Chondrocyte (in vitro differentiated cells): ENCODE measurements around the gene GADD45G. TPM values are rescaled to one million over a fixed set of nuclear protein-coding genes. Genes with fewer than 3 reads are reported as not detected.

Experiments used
- DNase-seq: peaks from one replicate; pipeline ENCODE4 v3.0.0; 2021; ENCODE audit warnings: mixed read lengths, low spot score
- H3K27ac Mint-ChIP-seq: one replicate; pipeline ENCODE4 v1.8.0; 2021; ENCODE audit warnings: mild to moderate bottlenecking, moderate library complexity, mixed read lengths; ENCODE audit not compliant: unreplicated experiment
- H3K27me3 Mint-ChIP-seq: 2 replicates; pipeline ENCODE4 v1.8.0; 2021; ENCODE audit warnings: low read depth, mixed read lengths
- H3K36me3 Mint-ChIP-seq: 2 replicates; pipeline ENCODE4 v1.8.0; 2021; ENCODE audit warnings: low read depth, mixed read lengths
- H3K4me1 Mint-ChIP-seq: 2 replicates; pipeline ENCODE4 v1.8.0; 2021; ENCODE audit warnings: low read depth, mild to moderate bottlenecking, mixed read lengths
- H3K4me3 Mint-ChIP-seq: one replicate; pipeline ENCODE4 v1.8.0; 2021; ENCODE audit warnings: mild to moderate bottlenecking, moderate library complexity, mixed read lengths; ENCODE audit not compliant: unreplicated experiment
- H3K9me3 Mint-ChIP-seq: 2 replicates; pipeline ENCODE4 v1.8.0; 2021; ENCODE audit warnings: low read depth, mixed read lengths
- CTCF ChIP-seq: fragments of 200-600 bp; sonication (generic); IDR thresholded peaks from 2 replicates; pipeline ENCODE4 v1.5.0; 2021; ENCODE audit warnings: antibody characterized with exemption, mild to moderate bottlenecking, moderate library complexity
- total RNA-seq: library from RNA; stranded (reverse); gene quantifications from 3 replicates; pipeline ENCODE4 v1.2.1, GENCODE V29; 2021

The GADD45G gene
- total RNA-seq, 1 donor from 2014 or later, result 4.6 TPM

GRCh38 chr9:89637787-89638186 lies 33.0 kb downstream of the GADD45G start:
- Mint-ChIP-seq H3K4me3 (no peak overlapping the region), H3K9me3 (no peaks in the 10 kb centered on the region), H3K4me1 (peaks cover 15% of the 10 kb centered on the region), H3K36me3 (no peaks in the 10 kb centered on the region), H3K27ac (no peak overlapping the region), H3K27me3 (peaks cover 3% of the 10 kb centered on the region)
- DNase-seq, result peak; percentile 56
- no peak for TF ChIP-seq CTCF

DNA sequence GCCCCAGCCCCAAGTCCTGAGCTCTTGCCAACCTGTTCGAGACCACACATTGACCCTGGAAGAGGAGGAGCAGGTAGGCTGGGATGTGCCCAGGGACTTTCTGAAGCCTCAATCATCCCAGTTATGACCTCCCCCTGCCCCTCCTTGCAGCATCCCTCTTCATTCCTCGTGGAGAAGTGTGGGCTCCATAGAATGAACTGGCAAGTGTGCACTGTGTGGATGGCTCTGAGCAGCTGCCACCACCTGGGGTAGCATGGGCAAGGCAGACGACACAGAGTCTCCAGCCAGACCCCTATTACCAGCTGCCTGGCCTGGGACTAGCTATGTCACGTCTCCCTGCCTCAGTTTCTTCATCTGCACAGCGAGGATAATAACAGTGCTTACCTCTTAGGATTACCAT lies 33.5 kb downstream of the GADD45G start:
- TF ChIP-seq CTCF, result no peak
- H3K36me3 Mint-ChIP-seq, result no peaks in the 10 kb centered on the region
- H3K4me3 Mint-ChIP-seq, result no peak overlapping the region
- no peak overlapping the region for H3K27ac Mint-ChIP-seq
- DNase-seq, result no peak
- peaks cover 3% of the 10 kb centered on the region for H3K27me3 Mint-ChIP-seq
- peaks cover 15% of the 10 kb centered on the region for H3K4me1 Mint-ChIP-seq
- no peaks in the 10 kb centered on the region for H3K9me3 Mint-ChIP-seq

DNA sequence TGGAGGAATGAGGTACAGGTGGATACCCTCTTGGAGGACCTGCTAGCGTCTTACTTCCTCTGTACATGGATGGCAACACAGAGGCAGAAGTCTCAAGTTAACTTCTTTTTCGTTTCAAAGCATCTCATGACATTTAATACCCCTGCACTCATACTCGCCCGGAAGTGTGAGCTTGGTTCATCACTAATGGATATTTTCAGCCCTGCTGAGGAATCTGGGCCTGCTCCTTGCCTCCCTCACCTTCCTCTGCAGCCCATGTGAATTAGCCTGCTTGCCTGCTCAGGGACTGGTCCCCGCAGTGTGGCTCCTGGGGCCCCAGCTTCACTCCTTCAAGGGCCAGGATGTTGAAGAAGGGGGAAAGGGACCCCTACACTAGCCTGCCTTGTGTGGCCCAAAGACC lies 34.1 kb downstream of the GADD45G start:
- peaks cover 15% of the 10 kb centered on the region for H3K4me1 Mint-ChIP-seq
- DNase-seq, result no peak
- H3K27me3 Mint-ChIP-seq, result peaks cover 3% of the 10 kb centered on the region
- H3K9me3 Mint-ChIP-seq, result no peaks in the 10 kb centered on the region
- H3K4me3 Mint-ChIP-seq, result no peak overlapping the region
- no peaks in the 10 kb centered on the region for H3K36me3 Mint-ChIP-seq
- TF ChIP-seq CTCF, result no peak
- no peak overlapping the region for H3K27ac Mint-ChIP-seq

- TF ChIP-seq CTCF, result no peak
- Mint-ChIP-seq H3K4me3 (no peak overlapping the region), H3K9me3 (no peaks in the 10 kb centered on the region), H3K27me3 (peaks cover 3% of the 10 kb centered on the region), H3K4me1 (peaks cover 15% of the 10 kb centered on the region), H3K36me3 (no peaks in the 10 kb centered on the region), H3K27ac (no peak overlapping the region)
- peak; percentile 64 for DNase-seq
Observed at GRCh38 chr9:89639367-89639795, 34.6 kb downstream of the GADD45G start.

DNA sequence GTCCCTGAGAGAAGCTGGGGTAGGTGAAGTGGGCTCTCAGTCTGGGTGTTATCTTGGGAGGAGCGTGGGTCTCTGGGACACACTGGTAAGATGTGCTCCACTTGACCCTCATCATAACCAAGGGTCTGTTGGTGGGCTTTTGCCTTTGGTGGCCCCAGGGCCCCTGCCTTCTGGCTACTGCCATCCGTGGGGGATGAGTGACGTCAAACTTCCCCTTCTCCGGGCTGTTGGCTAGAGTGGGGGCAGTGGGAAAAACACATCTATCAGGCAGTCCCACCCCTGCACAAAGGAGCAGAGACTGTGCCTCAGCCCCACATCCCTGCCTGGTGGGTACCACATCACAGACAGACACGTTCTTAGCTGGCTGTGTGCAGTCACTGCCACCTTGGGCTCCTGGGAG lies 35.1 kb downstream of the GADD45G start:
- Mint-ChIP-seq H3K4me3 (no peak overlapping the region), H3K27ac (no peak overlapping the region), H3K27me3 (peaks cover 3% of the 10 kb centered on the region), H3K36me3 (no peaks in the 10 kb centered on the region), H3K9me3 (no peaks in the 10 kb centered on the region), H3K4me1 (peaks cover 10% of the 10 kb centered on the region)
- no peak for DNase-seq
- TF ChIP-seq CTCF, result no peak
